Skeletal muscle cell (primary cell): ENCODE results near the gene SIGLEC6.
A peak's percentile ranks its signal among the peaks of the same experiment; 100 is the strongest.

ENCODE experiments used
- DNase-seq: peaks from one replicate; pipeline ENCODE4 v3.0.0-alpha.2; 2010; ENCODE audit warnings: low read depth
- H3K4me3 ChIP-seq: 2 replicates; pipeline ENCODE4 v1.5.1; 2011; ENCODE audit warnings: low read depth, mild to moderate bottlenecking, control low read depth, low read length, moderate library complexity

Gene SIGLEC6

DNA sequence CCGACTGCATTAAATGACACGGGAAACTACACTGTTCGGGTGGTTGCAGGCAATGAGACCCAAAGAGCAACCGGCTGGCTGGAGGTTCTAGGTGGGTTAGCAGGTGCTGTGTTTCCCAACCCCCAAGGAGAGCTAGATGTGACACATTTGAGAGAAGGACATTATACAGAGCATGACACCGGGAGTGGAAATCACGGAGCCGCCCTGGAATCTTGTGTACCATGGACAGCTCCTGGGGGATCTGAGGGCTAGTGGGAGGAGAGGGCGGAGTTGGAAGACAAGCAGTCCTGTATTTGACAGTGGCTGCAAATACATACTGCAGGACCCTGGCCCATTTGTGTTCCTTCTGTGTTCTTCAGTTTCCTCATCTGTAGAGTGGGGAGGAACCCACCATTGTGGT lies 50.9 kb downstream of the SIGLEC6 start:
- H3K4me3 ChIP-seq: no peak overlapping the region
- no peak for DNase-seq

DNA sequence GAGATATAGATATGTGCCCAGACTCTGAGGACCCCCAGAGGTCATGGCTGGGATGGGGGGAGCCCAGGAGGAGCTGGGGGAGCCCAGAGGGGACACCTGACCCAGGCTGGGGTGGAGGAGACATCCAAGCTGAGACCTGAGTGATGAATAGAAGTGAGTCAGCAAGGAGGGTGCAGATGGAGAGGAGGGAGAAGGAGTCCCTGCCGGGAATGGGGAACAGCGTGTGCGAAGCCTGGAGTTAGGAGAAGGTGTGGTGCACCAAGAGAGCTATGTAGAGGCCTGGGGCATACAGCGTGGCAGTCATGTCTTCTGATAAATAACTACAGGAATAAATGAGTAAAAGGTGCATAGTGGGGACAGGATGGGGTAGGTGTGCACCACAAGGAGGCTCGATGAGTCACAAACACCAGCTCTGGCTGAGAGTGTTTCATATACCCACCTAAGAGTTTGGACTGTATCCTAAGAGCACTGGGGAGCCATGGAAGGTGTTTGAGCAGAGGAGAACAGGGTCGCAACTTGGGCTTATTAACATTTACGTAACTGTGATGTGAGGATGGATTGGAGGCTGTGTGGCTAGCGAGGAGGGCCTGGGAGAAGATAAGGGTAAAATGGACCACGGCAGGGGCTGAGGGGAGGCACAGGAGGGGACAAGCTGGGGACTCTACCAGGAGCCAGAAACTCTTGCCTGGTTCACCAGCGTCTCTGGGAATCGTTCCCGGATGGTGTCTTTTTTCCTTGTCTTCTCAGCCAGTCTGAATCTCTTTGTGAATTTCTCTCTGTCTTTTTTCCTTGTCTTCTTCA lies 51.7 kb downstream of the SIGLEC6 start:
- no peak for DNase-seq
- no peak overlapping the region for H3K4me3 ChIP-seq

DNA sequence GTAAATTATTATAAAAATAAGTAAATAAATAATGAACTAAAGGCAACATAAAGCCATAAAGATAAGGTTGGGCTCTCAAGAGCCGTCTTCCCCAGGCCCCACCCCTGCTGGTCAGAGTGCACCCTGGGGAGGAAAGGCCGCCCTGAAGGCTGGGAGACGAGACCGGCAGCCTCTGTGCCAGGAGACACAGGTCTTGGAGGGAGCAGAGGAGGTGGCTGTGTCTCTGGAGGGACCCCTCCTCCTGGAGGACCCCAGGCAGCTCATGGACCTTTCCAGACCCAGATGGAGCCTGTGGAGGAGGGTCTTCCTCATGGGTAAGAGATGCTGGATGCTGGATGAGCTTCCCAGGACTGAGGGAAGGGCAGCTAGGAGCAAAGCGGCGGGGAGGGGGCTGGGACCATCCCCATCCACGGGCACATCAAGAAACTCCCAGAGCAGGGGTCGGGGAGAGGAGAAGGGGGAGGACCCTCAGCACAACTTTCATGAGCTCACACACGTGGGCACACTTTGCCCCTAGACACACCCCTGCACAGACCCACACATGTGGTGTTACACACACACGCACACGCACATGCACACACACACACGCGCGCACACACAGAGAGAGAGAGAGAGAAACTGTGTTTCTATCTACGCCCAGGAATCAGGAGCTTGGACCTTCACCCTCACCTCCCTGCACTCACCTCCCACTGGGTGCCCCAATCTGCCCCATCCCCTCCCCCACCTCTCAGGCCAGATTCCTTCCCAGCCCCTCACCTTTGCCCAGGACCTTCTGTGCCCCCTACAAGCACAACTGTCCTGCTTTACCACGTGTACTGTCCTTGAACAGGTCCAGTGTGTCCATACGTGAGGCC lies 52.9 kb downstream of the SIGLEC6 start, which contains the start of gene CEACAM18:
Gene CEACAM18 (plus strand): TSS at position 159 of the 854 bp plus-strand sequence.
- no peak for DNase-seq
- H3K4me3 ChIP-seq: no peak within 1 kb of the TSS

DNA sequence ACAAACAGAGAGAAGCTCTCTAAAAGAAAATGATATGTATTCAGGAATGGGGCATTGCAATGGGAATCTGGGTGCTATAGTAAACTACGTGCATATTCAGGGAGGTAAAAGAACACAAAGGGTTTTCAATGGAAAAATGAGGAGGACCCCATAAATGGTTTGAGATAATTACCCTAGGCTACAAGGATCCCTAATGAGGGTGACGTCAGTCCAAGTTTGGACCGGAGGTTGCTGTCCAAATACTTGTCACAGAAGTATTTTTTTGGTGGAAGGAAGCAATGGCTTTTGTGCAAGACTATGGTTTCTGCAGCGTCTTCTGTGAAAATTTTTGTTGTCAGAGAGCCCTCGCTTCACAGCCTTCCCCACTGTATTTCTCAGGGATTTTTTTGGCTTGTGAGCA lies 54.1 kb downstream of the SIGLEC6 start:
- no peak for DNase-seq
- H3K4me3 ChIP-seq: no peak overlapping the region

DNA sequence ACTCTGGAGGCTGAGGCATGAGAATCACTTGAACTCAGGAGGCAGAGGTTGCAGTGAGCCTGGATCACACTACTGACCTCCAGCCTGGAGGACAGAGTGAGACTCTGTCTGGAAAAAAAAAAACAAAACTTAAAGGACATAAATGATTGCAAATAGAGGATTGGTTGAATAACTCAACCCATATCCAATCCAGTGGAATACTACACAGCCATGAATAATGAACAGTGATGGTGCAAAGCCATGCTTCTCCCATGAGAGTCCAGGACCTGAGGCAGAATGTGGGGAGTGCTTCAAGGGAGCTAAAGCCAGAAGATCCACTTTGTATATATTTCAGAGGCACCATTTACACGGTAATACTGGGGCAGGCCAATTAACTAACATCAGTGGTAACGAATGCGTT lies 55.3 kb downstream of the SIGLEC6 start:
- no peak overlapping the region for H3K4me3 ChIP-seq
- DNase-seq: no peak

DNA sequence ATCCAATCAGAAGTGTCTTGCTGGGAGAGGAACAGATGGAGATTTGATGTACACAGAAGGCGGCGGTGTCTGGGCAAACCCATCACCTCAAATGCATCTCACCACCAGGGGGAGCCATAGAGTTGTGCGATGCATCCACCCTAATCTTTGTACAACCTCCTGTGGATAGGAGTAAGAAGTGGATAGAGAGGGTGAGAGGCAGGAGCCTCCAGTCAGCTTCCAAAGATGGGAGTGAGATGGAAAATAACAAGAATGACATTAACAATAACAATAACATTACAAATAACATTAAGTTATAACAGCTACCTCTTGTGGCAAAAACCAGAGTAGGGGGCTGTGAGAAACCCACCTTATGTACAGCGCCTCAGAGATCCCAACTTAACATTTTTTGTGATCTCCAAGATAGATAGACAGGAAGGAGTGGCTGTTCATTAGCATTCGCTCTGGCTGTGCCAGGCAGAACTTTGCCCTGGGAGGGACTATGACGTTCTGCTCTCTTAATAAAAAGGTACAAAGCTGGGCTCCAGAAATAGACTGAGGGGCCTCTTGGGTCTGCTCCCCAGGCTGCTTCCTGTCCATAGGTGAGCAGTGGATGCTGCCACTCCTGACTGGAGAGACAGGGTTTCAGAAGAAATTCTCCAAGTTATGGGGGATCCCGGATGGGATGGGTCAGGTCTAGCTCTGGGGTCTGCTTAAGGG lies 58.3 kb downstream of the SIGLEC6 start:
- H3K4me3 ChIP-seq: no peak overlapping the region
- peak; percentile 16 for DNase-seq

DNA sequence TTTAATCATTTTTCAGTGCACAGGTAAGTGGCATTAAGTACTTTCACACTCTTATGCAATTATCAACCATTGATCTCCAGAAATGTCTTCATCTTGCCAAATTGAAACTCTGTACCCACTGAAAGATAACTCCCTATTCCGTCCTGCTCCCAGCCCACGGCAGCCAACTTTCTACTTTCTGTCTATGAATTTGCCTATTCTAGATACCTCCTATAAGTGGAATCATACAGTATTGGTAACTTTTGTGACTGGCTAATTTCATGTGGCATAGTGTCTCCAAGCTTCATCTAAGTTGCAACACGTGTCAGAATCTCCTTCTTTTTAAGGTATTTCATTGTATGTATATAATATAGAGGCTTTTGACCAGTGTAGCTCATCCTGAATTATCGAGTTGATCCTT lies 58.9 kb downstream of the SIGLEC6 start:
- no peak for DNase-seq
- H3K4me3 ChIP-seq: no peak overlapping the region

DNA sequence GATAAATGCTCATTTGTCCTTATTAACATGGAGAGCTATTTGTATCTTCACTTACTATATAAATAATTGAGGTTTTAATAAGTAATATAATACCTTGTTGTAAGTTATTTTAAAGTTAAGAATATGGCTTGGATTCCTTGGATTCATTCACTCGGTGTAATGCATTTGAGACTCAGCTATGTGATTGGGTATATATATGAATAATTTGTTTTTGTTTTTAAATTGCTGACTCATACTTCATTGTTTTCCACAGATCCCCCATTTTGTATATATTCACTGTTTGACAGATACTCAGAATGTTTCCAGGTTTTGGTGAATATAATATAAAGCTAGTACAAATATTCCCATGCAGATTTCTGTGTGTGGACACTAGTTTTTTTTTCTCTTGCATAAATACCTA lies 59.9 kb downstream of the SIGLEC6 start:
- no peak for DNase-seq
- H3K4me3 ChIP-seq: no peak overlapping the region

DNA sequence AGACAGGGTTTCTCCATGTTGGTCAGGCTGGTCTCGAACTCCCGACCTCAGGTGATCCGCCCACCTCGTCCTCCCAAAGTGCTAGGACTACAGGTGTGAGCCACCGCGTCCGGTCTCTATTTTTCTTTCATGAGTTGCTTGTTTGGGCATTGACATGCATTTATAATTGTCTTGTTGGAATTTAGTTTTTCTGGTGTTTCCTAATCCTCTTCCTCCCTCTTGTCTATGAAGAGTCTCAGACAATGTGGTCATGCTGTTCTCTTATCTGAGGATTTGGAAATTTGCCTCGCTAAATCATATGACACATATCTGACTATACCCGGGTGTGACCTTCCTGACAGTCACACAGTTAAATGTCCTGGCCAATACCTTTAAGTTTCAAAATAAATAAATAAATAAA lies 60.5 kb downstream of the SIGLEC6 start:
- no peak overlapping the region for H3K4me3 ChIP-seq
- no peak for DNase-seq

DNA sequence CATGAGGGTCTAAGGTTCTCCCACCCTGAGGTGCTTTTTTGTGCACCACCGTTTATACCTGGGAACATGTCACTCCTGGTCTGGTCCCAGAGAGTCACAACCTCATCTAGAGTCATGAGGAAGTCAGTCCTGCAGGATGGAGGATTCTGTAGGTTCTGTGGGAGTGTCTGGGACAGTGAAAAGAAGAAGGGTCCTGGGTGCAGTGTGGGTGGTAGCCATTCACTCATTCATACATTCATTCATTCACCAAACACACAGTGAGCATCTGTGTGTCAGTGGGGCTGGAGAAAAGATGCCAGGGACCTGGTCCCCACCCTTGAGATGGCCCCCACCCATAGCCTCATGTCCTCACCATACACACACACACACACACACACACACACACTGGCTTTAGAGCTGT lies 61.8 kb downstream of the SIGLEC6 start:
- H3K4me3 ChIP-seq: no peak overlapping the region
- no peak for DNase-seq

DNA sequence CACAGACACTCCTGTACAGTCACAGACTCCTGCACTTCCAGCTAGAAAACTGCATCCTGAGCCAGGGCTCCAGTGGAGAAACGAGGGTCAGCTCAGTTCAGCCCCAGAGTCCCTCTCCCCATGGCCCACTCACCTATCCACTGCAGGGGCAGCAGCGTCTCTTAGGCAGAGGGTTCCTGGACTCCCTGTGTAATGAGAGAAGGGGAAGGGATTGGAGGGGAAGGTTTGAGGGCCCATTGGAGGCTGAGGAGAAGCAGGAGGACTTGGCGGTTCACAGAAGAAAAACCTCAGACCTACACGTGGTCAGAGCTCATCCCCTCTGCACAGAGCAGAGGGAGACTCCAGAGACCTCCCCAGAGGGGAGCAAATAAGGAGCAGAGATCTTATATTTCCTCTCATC lies 62.3 kb downstream of the SIGLEC6 start:
- no peak overlapping the region for H3K4me3 ChIP-seq
- no peak for DNase-seq

DNA sequence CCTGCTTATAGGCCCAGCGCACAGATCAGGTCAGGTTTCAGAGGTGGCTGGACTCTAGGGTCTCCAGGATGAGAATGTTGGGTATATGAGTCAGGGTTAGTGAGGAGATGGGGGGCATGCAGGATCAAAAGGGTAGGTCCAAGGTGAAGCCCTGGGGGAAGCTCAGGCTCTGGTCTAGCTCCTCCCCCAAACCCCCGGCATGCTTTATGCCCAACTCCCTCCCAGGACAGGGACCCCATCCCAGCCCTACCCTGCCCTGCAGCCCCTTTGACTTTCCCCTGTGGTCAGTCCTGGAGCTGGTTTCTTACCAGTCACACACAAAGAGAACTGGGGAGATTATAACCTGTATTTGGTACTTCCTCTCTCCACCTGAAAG lies 62.9 kb downstream of the SIGLEC6 start:
- no peak for DNase-seq
- H3K4me3 ChIP-seq: no peak overlapping the region

DNA sequence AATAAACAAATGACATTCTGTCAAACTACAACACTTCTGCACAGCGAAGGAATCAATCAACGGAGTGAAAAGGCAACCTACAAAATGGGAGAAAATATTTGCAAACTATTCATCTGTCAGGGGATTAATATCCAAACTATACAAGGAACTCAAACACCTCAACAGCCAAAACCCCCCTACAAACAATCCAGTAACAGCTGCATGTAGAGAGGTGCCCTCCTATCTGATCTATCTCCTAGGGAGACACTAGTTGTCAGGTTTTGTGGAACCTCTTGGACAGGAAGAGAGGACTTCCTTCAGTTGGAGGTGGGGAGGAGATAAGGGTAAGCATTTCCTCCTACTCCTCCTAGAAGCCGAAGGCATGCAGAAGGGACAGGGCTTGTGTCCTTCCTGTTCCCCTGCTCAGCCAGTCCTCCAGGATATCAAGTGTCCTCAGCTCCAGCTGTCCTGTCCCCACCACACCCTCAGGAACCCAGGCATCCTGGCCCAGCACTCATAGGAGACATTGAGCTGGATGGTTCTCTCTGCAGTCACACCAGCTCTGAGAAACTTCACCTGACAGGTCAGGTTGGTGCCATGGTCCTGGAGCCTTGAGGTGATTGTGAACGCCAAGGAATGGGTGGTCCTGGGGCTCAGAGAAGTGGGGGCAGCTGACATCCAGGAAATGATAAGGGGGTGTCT lies 63.5 kb downstream of the SIGLEC6 start:
- no peak for DNase-seq
- no peak overlapping the region for H3K4me3 ChIP-seq
